Measurements from ENCODE around the gene MLH3.

The MLH3 gene

DNA sequence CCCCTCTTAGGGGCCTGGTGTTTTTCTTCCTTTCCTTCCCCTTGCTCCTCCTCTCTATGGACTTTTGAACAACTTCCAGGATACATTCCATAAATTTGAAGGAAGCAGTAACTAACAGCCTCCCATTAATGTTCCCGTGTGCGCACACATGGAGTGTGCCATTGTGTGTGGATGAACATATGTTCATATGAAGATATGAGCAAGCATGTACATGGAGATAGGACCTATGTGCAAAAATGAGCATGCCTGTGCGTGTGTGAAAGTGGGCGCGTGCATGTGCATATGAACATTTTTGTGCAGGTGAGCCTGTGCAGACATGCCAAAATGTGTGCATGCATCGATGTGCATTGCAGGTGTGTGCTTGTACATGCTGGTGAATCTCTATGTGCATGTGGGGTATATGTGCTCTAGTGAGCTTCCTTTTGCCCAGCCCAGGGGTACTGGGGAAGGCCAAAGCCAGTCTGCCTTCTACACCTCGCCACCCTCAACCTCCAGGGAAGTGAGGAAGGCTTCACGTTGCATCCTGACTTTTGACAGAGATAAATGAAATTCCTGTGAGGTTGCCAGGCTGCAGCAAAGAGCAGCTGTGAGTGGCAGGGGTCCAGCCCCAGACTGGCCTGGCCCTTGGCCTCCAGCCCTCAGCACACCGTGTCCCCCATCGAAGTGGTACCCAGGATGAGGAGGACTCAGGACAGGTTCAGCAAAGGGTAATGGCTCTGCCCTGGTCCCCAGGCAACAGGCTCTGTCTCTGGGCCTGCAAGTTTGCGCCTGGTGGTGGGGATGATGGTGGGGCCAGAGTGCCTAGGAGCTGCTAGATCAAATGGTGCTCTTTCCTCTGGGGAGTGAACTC, 74.8 kb downstream of the MLH3 start:
- no peak for DNase-seq (ENCODE audit: extremely low read depth, low read depth)
- TF ChIP-seq, protein P1, sequence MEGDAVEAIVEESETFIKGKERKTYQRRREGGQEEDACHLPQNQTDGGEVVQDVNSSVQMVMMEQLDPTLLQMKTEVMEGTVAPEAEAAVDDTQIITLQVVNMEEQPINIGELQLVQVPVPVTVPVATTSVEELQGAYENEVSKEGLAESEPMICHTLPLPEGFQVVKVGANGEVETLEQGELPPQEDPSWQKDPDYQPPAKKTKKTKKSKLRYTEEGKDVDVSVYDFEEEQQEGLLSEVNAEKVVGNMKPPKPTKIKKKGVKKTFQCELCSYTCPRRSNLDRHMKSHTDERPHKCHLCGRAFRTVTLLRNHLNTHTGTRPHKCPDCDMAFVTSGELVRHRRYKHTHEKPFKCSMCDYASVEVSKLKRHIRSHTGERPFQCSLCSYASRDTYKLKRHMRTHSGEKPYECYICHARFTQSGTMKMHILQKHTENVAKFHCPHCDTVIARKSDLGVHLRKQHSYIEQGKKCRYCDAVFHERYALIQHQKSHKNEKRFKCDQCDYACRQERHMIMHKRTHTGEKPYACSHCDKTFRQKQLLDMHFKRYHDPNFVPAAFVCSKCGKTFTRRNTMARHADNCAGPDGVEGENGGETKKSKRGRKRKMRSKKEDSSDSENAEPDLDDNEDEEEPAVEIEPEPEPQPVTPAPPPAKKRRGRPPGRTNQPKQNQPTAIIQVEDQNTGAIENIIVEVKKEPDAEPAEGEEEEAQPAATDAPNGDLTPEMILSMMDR (IDR thresholded peaks at IDR 0.05; ENCODE audit: low read depth, low read length, missing control alignments): no peak
- H3K4me3 ChIP-seq (replicated peaks; ENCODE audit: low read depth, low read length): no peak overlapping the region

DNA sequence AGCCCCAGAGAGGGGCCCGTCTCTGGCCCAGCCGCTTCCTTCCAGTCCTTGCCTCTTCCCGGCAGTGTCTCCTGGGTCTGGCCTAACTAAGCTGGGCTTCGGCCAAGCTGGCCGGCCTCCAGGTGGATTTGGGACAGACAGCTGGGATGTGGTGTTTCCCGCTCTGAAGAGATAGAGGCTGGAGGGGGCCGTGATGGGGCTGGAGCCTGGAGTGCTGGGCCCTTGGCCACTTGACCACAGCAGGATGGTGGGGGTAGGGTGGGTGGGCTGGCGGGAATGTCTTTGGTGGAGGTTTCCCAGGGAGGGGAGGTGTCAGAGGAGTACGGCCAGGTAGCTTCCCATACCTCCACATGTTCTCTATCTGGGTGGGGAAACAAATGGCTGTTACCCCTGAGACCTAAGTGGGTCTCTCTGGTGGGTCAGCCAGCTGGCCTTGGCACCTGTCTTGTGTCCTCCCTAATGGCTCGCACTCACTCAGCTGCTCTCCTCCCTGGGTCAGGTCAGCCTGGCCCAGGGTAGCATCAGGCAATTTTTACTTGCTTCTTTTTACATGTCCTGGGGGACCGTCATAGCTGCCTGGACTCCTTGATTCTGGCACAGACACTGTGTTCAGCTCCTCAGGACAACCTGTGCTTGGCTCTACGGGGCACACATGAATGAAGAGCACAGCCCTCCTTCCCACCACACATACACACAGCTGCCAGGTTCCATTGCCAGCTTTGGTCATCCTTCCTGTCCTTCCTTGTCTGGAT, 76.0 kb downstream of the MLH3 start:
- TF ChIP-seq, protein P1 (IDR thresholded peaks at IDR 0.05; ENCODE audit: low read depth, low read length, missing control alignments): no peak
- DNase-seq (ENCODE audit: extremely low read depth, low read depth): no peak
- no peak overlapping the region for H3K4me3 ChIP-seq (replicated peaks; ENCODE audit: low read depth, low read length)

DNA sequence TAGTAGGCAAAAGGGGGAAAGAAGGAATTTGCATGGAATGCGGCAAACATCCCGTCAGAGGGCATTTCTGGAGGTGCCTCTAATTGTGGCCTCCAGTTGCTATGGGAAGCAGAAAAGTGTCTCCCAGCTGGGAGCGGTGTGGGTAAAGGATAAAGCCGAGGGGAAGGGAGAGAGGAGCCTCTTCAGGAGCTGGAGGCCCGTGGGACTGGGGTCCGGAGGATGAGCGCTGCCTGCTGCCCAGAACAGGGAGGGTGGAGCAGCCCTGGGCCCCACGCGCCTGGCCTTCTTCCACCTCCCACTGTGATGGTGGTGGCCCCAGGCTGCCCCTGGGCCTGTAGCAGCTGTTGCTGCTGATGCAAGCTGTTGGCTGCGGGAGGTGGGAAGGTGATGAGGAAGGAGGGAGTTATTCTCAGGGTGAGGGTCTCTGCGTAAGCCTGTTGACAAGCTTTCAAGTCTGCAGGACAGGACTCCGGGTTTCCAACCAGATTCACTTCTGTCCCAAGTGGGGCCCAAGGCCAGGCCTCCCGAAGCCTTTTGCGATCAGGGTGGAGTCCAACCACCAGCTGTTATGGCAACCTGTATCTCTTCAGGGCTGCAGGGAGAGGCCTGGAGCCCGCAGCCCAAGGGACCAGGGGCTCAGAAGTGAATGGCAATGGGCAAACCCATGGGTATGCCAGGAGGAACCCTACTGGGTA, 76.8 kb downstream of the MLH3 start:
- TF ChIP-seq, protein P1 (IDR thresholded peaks at IDR 0.05; ENCODE audit: low read depth, low read length, missing control alignments): no peak

DNA sequence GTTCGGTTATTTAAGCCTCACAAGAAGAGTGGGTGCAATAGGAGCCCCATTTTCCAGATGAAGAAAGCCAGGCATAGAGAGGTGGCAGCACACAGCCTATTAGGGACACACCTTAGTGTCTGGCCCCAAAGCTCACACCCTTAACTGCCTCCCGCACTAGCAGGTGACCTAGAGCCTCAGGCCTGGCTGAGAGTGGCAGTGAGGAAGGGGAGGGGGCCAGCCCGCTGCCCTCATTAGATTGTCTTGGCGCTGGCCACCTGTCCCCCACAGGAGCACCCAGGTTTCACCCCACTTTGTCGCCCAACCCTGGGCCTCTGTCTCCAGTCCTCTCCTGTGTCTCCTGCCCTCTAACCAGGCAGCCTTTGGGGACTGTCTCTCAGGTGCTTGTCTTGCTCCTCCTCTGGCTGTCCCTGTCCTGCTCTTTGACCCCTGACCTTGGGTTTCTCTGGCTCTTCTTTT, 77.3 kb downstream of the MLH3 start:
- no peak overlapping the region for H3K4me3 ChIP-seq (replicated peaks; ENCODE audit: low read depth, low read length)
- TF ChIP-seq, protein P1 (IDR thresholded peaks at IDR 0.05; ENCODE audit: low read depth, low read length, missing control alignments): no peak
- DNase-seq (ENCODE audit: extremely low read depth, low read depth): no peak

More for the DNA sequence above, 76.8 kb downstream of the MLH3 start:
- no peak overlapping the region for H3K4me3 ChIP-seq (replicated peaks; ENCODE audit: low read depth, low read length)
- DNase-seq (ENCODE audit: extremely low read depth, low read depth): no peak

DNA sequence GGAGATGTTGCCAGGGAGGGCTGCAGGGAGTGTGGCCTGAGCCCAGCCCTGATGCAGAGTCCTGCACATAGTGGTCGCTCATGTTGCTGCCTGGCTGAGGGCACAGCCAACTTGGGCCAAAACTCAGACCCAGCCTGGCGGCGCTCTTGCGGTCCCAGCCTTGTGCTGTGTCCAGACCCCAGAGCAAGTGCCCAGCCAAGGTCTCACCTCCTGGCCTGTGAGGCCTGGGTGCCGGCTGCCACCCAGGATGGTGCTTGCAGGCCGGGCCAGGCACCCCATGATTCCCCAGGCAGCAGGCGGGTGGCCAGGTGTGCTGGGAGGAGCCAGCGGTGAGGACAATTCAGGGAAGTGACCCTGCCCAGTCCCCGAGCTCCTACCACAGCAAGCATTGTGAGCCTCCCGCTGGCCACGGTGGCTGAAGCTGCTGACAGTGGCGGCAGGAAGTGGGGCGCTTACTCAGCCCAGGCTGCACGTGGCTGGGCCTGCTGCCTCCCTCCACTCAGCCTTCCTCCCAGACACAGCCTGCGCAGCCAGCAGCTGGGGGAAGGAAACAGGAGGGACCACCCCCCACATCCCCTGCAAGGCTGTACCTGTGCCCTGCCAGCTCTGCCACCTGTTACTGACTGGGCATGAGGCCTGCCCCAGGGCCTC, 78.1 kb downstream of the MLH3 start:
- TF ChIP-seq, protein P1 (IDR thresholded peaks at IDR 0.05; ENCODE audit: low read depth, low read length, missing control alignments): no peak
- no peak for DNase-seq (ENCODE audit: extremely low read depth, low read depth)

DNA sequence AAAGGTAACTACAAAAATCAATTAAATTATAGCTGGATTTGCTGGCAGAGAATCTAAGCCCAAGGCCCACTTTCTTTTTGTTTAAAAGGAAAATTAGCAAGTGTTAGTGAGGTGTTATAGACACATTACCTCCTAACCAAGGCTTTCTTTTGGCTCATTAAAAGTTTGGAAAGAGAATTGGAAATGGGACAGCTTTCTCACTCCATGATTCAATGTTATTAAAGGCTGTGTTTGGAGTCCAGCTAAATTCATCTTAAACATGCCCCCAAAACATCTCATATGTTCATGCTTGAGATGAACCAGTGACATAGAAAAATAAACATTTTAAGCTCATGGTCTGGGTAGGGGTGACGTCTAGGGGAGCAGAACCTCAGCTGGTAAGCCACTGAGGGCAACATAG, 82.5 kb downstream of the MLH3 start:
- TF ChIP-seq, protein P1 (IDR thresholded peaks at IDR 0.05; ENCODE audit: low read depth, low read length, missing control alignments): no peak
- H3K4me3 ChIP-seq (replicated peaks; ENCODE audit: low read depth, low read length): no peak overlapping the region
- no peak for DNase-seq (ENCODE audit: extremely low read depth, low read depth)

More for the DNA sequence above, 78.1 kb downstream of the MLH3 start:
- no peak overlapping the region for H3K4me3 ChIP-seq (replicated peaks; ENCODE audit: low read depth, low read length)
